GM18907 (cell line): ENCODE data around the gene XRCC4.

Source experiments
- ATAC-seq: cut with Tn5 transposase; IDR thresholded peaks from one replicate; pipeline ENCODE4 v1.9.1; 2021; ENCODE audit warnings: mild to moderate bottlenecking, moderate library complexity; ENCODE audit not compliant: unreplicated experiment

XRCC4 gene

DNA sequence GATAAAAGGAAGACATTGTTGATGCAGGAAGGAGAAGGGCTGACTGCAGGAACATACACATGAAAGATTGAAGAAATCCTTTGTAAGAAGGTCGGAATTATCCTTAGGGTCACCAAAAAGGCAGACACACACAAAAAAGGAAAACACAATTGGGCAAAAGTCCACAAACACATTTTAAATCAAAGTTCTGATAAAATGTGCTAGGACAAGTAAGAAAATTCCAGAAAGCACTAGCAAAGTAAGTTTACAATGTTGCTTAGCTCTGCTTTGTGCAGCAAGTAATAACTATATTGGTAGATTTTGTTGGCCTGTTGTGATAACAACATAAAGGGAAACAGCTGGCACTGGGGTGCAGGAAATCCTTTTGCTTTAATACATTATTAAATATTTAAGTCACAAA is 294.4 kb downstream of the XRCC4 start:
- ATAC-seq: no peak

DNA sequence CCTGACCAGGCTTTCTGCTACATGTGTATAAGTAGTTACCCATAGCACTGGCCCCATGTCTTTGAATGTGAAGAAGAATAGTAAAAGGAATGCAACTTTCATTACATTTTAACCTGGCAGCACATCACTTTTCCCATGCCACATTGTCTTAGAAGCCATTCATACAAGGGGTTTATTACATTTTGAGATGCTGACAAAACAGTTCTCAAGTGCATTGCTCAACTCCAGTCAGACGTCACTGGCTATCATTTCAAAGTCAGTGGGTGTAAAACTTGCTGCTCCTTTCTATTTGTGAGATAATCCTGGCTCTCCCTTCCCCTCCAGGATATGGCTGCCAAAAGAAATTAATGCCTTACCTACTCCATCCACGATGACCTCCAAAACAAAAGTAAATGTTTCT is 297.2 kb downstream of the XRCC4 start:
- ATAC-seq: no peak

DNA sequence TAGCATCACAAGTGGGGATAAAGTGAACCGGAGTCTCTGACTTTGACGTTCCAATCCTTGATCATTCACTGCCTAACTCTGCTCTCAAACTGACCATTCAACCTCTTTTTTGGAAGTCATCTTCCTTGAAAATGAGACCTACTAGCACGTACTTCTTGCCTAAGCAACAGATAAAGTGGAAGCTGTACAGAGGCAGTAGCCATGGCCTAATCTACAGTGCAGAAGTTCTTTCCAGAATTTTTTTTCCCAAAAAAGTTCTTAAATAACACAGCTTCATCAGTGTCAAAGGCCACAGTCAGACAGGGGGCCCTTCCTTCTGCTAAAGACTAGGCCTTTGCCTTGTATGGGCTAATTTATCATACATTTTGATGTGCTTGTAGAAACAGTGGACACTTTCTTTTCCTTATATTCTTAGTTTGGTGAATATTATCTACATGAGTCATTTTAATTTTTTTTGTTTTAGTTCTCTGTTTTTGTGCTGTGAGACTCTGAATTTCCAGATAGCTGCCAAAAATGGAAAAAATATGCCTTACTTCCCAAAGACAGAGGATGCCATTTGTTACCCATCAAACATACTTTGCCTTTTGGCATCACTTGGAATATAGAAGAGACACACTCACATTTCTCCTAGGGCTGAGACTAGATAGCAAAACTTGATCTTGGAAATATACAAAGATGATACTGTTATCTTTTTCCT is 297.9 kb downstream of the XRCC4 start:
- no peak for ATAC-seq

DNA sequence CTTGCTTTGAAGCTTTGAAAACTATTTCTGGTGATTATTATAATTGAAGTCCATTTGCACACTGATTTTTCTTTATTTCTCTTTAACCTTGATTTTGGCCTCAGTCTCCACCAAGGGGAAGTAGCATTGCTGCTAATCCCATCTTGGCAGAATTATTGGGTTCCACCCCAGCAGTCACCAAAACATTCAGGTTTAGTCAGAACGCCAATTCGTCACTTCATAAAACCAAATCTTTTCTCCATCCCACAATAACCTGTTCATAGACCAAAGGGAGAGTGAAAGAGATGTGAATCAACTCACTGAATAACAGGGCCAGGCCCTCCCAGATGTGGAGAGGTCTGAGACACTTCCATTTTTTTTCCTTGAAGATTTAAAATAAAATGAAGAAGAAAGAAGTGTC is 299.1 kb downstream of the XRCC4 start:
- ATAC-seq: no peak

DNA sequence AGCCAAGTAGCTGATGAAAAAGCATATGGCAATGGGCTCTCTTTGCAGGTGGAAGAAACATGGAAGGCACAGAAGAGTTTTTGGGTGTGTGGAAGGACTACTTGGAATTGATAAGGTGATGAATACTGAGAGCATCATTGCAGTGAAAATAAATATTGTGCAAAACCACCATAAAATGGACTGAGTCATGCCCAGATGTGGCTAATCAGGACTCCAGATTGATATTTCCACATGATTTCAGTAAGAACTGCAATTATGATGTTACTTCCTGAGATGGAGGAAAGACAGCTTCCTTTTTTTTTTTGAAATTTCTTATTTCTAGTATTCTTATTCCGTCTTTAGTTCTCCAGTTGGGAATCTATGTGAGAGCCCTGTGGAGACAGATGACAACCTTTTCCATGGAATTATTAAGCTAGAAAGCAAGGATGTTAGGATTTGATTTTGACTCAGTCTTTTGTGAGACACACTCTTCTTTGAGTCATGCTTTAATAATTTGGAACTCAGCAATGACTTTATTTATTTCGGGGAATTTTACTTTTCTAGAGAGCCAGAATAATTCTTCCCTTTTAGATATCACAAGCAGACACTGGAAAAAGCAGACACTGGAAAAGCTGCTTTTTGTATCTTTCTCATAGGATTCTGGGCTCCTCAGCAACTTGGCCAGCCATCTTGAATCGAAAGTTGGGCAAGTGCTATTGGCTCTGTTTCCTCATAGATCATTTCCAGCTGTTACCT is 300.0 kb downstream of the XRCC4 start:
- ATAC-seq: no peak

DNA sequence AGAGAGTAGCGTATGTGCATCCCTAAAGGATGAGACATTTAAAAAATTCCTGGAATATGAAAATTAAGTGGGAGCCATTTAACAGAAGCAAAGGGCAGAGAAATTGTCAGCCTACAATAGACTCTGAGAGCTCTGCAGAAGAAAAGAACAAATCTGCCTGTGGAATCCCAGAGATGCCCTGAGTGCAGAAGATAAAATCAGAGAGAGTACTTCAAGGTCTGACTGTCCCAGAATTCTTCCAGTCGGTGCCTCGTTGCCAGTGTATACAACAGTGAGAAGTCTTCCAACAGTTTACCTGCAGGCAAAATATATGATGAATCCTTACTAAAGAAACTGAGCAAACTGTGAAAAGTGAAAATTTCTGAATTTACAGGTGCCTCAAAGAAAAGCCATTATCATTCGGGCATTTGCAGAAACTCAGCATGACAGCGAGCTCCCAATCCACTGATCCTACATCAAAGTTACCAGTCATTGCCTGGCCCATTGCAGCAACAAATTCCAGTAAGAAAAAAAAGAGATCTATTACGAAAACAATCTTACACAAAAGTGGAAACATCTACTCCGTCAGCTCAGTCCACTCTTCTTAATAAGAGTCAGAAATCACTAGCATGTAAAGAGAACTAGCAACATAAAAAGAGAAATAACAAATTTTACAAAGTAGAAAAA is 301.4 kb downstream of the XRCC4 start:
- ATAC-seq: no peak

DNA sequence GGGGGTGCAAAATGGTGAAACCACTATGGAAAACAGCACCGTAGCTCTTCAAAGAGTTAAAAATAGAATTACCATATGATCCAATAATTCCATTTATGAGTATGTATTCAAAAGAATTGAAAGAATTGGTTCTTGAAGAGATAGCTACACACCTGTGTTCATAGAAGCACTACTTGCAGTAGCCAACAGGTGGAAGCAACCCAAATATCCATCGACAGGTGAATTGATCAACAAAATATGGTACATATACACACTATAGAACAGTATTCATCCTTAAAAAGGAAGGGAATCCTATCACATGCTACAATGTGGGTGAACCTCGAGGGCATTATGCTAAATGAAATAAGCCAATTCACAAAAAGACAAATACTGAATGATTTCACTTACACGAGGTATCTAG is 308.5 kb downstream of the XRCC4 start:
- ATAC-seq: no peak

DNA sequence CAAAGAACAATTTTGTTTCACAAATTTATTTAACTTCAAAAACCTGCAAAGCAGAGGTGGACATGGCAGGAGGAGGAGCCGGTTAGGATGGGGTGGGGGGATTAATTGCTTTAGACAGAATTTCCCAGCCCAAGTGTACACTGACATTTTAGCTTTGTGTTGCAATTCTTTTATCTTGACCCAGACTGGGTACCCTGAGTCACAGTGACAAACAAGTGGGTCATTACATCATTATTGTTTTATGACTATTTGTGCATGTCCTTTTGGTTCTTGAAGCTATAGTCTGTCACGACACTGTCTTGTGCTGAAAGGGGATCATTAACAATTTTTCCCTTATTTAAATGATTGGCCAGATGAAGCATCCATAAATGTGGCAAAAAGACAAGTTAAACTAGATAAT is 309.7 kb downstream of the XRCC4 start:
- ATAC-seq: no peak

DNA sequence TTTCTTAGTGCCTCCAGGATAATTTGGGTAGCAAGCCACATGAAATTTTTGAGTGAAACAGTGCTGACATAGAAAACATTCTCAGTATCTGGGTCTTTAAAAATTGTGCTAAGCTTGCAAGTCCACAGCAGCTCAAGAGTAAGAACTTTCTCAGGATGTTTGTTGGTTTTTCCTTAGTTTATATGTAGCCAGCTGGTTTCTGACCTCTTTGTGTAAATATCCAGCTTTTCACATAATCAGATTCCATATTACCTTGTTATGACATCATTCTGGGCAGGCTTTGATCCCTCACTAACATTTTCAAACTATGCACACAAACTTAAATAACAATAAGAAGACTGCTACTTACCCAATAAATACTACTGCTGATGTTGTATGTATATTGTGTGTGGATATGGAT is 311.3 kb downstream of the XRCC4 start:
- ATAC-seq: no peak

DNA sequence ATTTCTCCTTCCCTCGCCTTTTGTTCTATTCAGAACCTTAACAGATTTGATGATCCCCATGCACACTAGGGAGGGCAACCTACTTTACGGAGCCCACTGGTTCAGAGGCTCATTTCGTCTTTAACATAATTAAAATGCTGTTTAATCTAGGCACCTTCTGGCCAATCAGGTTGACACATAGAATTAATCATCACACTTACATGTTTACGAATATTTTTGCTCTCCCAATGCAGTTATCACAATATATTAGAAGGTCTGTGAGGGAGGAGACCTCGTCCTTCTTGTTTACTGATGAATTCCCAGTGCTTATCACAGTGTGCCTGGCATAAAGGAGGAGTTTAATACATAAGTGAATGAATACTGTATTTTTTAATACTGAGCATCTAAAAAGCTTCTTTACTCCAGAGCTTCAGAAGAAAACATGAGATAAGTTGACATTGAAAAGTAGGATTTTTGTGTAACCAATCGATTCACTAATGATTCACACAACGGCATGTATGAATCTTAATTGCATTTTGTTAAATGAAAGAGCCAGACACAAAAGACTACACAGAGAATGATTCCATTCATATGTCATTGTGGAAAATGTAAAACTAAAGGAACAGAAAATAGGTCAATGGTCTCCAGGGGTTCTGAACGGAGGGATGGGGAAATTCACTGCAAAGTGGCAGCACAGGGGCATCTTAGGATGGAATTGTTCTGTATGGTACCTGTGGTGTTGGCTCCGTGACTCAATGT is 315.6 kb downstream of the XRCC4 start:
- no peak for ATAC-seq

DNA sequence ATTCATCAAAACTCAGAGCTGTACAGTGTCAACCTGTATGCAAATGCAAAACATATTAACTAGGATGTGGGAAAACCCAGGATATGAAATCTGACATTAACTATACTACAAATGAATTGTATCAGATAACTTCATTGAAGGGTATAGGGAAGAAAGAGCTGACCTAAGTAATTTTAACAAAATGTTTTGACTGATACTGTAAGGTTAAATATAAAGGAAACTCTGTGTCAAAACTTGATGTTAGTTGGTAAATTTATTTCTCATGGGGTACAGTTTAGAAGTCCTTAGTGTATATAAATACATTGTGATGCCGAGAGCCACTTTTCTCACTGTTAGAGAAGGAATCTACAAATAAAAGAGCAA is 316.1 kb downstream of the XRCC4 start:
- no peak for ATAC-seq

DNA sequence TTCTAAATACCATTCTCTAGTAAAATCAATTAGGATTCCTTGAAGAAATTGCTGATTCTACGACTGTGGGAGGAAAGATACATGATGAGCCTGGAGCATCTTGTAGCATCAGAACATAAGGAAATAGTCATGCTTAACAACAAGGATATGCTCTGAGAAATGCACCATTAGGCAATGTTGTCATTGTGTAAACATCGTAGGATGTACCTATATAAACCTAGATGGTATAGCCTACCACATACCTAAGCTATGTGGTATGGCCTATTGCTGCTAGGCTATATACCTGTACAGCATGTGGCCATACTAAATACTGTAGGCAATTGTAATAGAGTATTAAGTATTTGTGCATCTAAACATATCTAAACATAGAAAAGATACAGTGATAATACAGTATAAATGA is 316.8 kb downstream of the XRCC4 start:
- ATAC-seq: no peak

DNA sequence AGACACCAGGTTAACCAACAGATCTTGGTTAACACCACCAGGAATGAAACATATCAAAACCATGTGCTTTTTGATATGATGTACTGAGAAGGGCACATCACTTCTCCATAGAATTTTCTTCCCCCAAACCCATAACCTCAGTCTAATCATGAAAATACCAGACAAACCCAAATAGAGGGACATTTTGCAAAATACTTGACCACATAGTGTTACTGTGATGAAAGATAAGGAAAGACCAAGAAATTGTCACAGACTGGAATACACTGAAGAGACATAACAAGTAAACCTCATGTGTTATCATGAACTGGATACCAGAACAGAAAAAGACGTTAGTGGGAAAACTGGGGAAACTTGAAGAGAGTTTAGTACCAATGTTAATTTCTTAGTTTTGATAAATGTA is 319.3 kb downstream of the XRCC4 start:
- no peak for ATAC-seq

DNA sequence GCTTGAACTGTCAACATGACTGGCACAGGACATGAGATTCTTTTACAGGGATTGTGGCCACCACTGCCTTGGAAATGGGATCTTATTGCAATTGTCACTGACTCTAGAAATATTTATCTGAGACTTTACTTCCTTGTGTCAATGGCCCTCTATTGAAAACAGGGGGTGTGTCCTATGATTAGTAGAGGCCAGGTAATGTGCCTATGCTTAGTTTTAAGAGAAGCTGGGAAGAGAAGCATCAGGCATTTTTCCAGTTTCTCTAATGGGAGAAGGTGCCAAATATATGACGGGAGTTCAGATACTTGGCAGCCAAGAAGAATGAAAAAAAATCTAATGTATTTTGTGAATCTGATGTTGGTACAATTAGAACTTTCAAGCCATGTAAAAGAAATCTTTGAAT is 320.3 kb downstream of the XRCC4 start:
- ATAC-seq: no peak

DNA sequence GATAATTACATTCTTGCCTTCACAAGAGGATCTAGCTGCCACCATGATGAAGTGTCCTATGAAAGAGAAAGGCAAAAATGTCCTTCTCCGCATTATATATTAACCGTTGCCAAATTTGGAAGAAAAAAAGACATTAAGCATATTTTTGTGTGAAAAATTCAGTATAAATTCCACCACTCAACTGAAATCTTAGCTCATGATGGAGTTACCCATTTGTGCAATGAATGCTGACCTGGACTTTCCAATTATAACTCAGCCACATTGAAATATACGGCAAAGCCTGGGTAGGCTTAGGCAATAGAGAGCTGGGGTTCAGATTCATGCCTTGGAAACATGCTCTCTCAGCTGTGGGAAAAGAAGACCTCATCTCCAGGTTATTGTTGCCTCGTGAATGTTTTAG is 322.9 kb downstream of the XRCC4 start:
- no peak for ATAC-seq

DNA sequence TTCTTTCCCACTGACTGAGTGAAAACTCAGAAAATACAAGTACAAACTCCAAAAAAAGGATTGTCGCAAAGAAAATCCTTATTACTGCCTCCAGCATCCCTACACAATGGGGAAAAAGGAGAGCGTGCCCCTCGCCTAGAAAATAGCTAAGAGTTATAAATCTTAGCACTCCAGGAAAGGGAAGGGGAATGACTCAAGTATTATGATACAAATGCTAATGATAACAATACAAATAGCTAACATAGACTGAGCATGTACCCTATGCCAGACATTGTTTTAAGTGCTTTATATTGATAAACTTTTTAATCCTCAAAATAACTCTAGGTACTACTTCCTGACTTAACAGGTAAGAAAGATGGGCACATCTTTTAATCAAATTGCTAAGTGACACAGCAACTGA is 323.4 kb downstream of the XRCC4 start:
- no peak for ATAC-seq

DNA sequence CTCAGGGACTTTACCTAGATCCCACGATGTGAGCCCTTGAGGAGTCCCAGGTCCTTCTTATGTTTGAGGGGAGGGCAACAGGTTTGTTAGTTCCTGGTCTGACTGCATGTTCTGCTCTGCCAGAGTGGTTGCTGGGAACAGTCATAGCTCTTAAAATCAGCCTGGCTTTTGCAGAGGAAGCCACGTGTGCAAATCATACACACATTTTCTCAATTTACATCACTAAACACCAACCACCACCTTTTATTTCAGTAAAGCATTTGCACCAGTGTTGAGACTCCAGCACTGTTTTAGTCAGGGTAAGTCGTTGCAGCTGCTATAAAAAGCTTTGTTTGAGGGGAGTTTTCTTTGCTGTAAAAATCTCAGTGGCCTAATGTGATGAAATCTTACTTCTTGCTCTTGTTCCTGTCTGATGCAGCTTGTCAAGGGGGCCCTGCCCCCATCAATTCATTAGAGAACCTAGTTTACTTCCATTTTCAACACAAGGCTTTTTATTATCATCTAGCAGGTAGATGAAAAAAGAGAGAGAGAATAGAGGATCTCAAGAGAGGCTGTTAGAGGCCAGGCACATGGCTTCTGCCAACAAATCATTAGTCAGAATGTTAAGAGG is 323.9 kb downstream of the XRCC4 start:
- peak; percentile 61 for ATAC-seq

DNA sequence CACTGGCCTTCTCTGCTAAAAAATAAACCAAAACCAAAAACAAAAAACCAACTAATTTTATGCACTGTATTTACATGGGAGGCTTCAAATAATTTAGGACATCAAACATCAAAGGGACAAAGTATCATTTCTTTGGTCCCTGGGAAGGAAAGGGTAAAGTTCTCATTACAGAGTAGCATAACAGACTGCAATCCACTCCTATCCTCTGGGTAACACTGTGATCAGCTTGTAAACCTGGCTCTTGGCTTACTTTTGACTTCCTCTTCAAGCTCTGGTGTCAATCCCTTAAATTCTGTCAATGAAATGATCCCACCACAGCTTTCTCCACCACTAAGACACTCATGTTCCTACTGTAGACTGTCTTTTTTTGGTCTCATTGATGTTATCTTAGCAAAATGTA is 324.4 kb downstream of the XRCC4 start:
- no peak for ATAC-seq
